ENCODE measurements around the gene ZNF432. TPM values are rescaled to one million over a fixed set of nuclear protein-coding genes. Genes with fewer than 3 reads are reported as not detected.

ZNF432 gene
- total and polyA plus RNA-seq, 2 of the 13 experiments (the other 11 are each of a cell fraction or from before 2014, with no cell fraction given) = 4.1 to 8.7 TPM

DNA sequence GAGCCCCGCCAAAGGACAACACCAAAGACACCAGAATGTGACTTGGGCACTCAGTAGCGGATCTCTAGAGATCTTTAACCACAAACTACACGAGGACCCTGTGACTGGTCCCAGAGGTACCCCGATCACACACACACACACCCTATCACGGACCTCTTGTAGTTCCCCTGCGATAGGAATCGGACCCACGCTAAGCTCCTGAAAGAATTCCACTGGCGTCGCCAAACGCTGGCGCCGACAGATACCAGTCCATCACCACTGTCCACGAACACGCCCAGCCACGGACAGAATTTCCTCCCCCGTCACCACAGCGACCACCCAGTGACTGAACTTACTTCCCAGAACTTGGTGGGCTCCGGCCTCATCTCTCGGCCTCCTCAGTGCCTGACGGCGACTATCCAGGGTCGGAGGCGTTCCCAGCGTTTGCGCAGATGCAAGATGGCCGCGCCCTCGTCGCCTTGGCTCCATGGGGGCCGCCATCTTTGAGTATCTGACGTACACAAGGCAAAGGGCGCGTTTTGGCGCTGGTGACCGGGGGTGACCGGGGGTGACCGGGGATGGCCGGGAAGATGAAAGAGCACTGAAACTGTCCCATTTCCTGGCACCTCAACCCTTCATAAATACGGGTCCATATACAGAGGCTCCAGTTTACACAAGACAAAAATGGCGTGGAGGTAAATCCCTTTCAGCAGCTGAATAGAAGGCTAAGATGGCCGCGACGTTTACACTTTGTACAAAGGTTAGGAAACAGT is 40.7 kb downstream of the ZNF432 start, which contains the start of gene ZNF615 (continued):
- no peak for TF ChIP-seq ZNF549 (CRISPR knock-in tag; IDR thresholded peaks at IDR 0.05)
- peak; percentile 90 for TF ChIP-seq IRF2 (CRISPR knock-in tag; IDR thresholded peaks at IDR 0.05)
- peak; percentile 77; the same call in 1 of the 2 replicates for TF ChIP-seq ZNF878 (CRISPR knock-in tag; IDR thresholded peaks at IDR 0.05)
- no peak; the same call in 1 of the 2 replicates for TF ChIP-seq GTF3A (CRISPR knock-in tag; conservative IDR thresholded peaks at IDR 0.05)
- peak; percentile 72 for TF ChIP-seq HIVEP1 (CRISPR knock-in tag; IDR thresholded peaks at IDR 0.05)
- TF ChIP-seq ZFP82 (CRISPR knock-in tag; IDR thresholded peaks at IDR 0.05; ENCODE audit: borderline replicate concordance) = peak; percentile 76; the same call in 1 of the 2 replicates
- TF ChIP-seq ZNF235 (CRISPR knock-in tag; IDR thresholded peaks at IDR 0.05; ENCODE audit: borderline replicate concordance) = 0 out of 2 replicates have a peak, but pooled peaks have one; percentile 46
- TF ChIP-seq, protein P1, sequence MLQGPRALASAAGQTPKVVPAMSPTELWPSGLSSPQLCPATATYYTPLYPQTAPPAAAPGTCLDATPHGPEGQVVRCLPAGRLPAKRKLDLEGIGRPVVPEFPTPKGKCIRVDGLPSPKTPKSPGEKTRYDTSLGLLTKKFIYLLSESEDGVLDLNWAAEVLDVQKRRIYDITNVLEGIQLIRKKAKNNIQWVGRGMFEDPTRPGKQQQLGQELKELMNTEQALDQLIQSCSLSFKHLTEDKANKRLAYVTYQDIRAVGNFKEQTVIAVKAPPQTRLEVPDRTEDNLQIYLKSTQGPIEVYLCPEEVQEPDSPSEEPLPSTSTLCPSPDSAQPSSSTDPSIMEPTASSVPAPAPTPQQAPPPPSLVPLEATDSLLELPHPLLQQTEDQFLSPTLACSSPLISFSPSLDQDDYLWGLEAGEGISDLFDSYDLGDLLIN (CRISPR knock-in tag; IDR thresholded peaks at IDR 0.05; ENCODE audit: borderline replicate concordance) = 0 out of 2 replicates have a peak, but pooled peaks have one; percentile 54
- TF ChIP-seq MED1 (CRISPR knock-in tag; IDR thresholded peaks at IDR 0.05) = peak; percentile 45; the same call in 1 of the 2 replicates
- TF ChIP-seq FOXA3 (CRISPR knock-in tag; IDR thresholded peaks at IDR 0.05) = 0 out of 2 replicates have a peak, but pooled peaks have one; percentile 24
- TF ChIP-seq ZNF451 (CRISPR knock-in tag; IDR thresholded peaks at IDR 0.05) = peak; percentile 64; the same call in 1 of the 2 replicates
- TF ChIP-seq, protein P2, sequence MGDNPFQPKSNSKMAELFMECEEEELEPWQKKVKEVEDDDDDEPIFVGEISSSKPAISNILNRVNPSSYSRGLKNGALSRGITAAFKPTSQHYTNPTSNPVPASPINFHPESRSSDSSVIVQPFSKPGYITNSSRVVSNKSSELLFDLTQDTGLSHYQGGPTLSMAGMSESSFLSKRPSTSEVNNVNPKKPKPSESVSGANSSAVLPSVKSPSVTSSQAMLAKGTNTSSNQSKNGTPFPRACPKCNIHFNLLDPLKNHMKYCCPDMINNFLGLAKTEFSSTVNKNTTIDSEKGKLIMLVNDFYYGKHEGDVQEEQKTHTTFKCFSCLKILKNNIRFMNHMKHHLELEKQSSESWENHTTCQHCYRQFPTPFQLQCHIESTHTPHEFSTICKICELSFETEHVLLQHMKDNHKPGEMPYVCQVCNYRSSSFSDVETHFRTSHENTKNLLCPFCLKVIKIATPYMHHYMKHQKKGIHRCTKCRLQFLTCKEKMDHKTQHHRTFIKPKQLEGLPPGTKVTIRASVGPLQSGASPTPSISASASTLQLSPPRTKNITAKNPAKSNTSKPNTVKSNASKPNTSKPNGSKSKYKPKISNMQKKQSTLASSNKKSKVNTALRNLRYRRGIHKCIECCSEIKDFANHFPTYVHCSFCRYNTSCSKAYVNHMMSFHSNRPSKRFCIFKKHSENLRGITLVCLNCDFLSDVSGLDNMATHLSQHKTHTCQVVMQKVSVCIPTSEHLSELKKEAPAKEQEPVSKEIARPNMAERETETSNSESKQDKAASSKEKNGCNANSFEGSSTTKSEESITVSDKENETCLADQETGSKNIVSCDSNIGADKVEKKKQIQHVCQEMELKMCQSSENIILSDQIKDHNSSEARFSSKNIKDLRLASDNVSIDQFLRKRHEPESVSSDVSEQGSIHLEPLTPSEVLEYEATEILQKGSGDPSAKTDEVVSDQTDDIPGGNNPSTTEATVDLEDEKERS (CRISPR knock-in tag; IDR thresholded peaks at IDR 0.05) = peak; percentile 95
- peak; percentile 90 for TF ChIP-seq HOXA3 (CRISPR knock-in tag; IDR thresholded peaks at IDR 0.05)
- TF ChIP-seq NFYB (CRISPR knock-in tag; IDR thresholded peaks at IDR 0.05) = no peak
- TF ChIP-seq, protein P3, sequence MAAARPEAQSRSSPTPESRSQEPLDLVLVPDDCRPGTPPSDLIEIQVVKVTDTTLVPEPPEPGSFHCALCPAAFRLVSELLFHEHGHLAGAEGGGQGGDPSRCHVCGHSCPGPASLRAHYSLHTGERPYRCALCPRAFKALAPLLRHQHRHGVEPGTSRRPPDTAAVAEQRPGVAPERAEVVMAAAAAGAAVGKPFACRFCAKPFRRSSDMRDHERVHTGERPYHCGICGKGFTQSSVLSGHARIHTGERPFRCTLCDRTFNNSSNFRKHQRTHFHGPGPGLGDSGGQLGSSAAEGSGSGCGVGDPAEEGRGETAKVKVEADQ (CRISPR knock-in tag; IDR thresholded peaks at IDR 0.05; ENCODE audit: borderline replicate concordance) = no peak
- 0 out of 2 replicates have a peak, but pooled peaks have one; percentile 30 for TF ChIP-seq ZNF33A (CRISPR knock-in tag; IDR thresholded peaks at IDR 0.05; ENCODE audit: borderline replicate concordance)
